GM12878 (cell line): ENCODE data around the gene UBE2O. TPM values are rescaled to one million over a fixed set of nuclear protein-coding genes. Genes with fewer than 3 reads are reported as not detected.

Source experiments
- ATAC-seq: fragments of 200-7000 bp; cut with Tn5 transposase; 3 replicates; pipeline ENCODE4 v1.9.1; 2020; ENCODE audit warnings: mild to moderate bottlenecking, moderate library complexity
- BruUV-seq: library from RNA; stranded (reverse); fragments of 400-500 nt; replicated peaks from 2 replicates; lab custom pipeline; 2021; lab: Mats Ljungman, UMichigan
- CTCF ChIA-PET: fragments of 300-600 bp; sonication (Branson Sonifier 250); formaldehyde crosslinking; extraction: SDS; loops from one replicate; lab custom pipeline; 2021; ENCODE audit warnings: inconsistent platforms; lab: Yijun Ruan, JAX
- POLR2A ChIA-PET: fragments of 350-600 bp; formaldehyde crosslinking; extraction: SDS; loops from one replicate; lab custom pipeline; 2021; ENCODE audit warnings: inconsistent platforms; lab: Charles Lee
- RAD21 ChIA-PET: fragments of 300-600 bp; sonication (Branson Sonifier 250); formaldehyde crosslinking; loops from one replicate; lab custom pipeline; 2023; ENCODE audit warnings: antibody characterized with exemption; ENCODE audit not compliant: unreplicated experiment; lab: Charles Lee
- SMC1A ChIA-PET: fragments of 300-600 bp; sonication (Branson Sonifier 250); formaldehyde crosslinking; loops from one replicate; lab custom pipeline; 2023; ENCODE audit not compliant: unreplicated experiment, uncharacterized antibody; lab: Charles Lee
- DNase-seq: peaks from one replicate; pipeline ENCODE4 v3.0.0-alpha.2; 2011; ENCODE audit warnings: low read depth, low spot score
- FAIRE-seq: peaks from 3 replicates; lab custom pipeline; 2011; peaks lifted over from hg19 to GRCh38; lab: Jason Lieb, UNC
- H2AFZ ChIP-seq: 2 replicates; pipeline ENCODE4 v1.6.0; 2011; ENCODE audit warnings: low read depth, low read length, control low read depth; ENCODE audit not compliant: control insufficient read depth
- H3K27ac ChIP-seq: 2 replicates; pipeline ENCODE4 v1.5.1; 2011; ENCODE audit warnings: control low read depth; ENCODE audit not compliant: control insufficient read depth, insufficient read depth
- H3K27me3 ChIP-seq, 2 experiments: replicated peaks in 1 of 2; 2 replicates each; pipeline versions ENCODE4 v1.6.0 to v1.6.1; 2011; ENCODE audit warnings: low read length in 1 of 2; ENCODE audit not compliant: control insufficient read depth in 2 of 2, insufficient read depth in 2 of 2
- H3K36me3 ChIP-seq, 2 experiments: 2 replicates each; pipeline ENCODE4 v1.5.1; 2011; ENCODE audit warnings: low read length in 1 of 2; ENCODE audit not compliant: control insufficient read depth in 2 of 2, insufficient read depth in 2 of 2
- H3K4me1 ChIP-seq: 2 replicates; pipeline ENCODE4 v1.6.1; 2011; ENCODE audit warnings: mild to moderate bottlenecking, low read length, moderate library complexity, mixed read lengths; ENCODE audit not compliant: control insufficient read depth, insufficient read depth
- H3K4me2 ChIP-seq: 2 replicates; pipeline ENCODE4 v1.6.0; 2011; ENCODE audit warnings: control low read depth; ENCODE audit not compliant: control insufficient read depth, insufficient read depth
- H3K4me3 ChIP-seq: fragments of 200-600 bp; sonication (generic); 2 replicates; pipeline ENCODE4 v1.5.1; 2016
- H3K79me2 ChIP-seq: 2 replicates; pipeline ENCODE4 v1.6.0; 2011; ENCODE audit warnings: low read length; ENCODE audit not compliant: control insufficient read depth, insufficient read depth
- H3K9ac ChIP-seq: 2 replicates; pipeline ENCODE4 v1.8.0; 2011; ENCODE audit warnings: low read length, control low read depth, mixed read lengths; ENCODE audit not compliant: control insufficient read depth, insufficient read depth
- H3K9me3 ChIP-seq: replicated peaks from 3 replicates; pipeline ENCODE4 v1.5.1; 2011; ENCODE audit warnings: mild to moderate bottlenecking, low read length; ENCODE audit not compliant: control insufficient read depth, insufficient read depth
- H4K20me1 ChIP-seq: 2 replicates; pipeline ENCODE4 v1.6.0; 2011; ENCODE audit not compliant: control insufficient read depth, insufficient read depth
- ATF3 ChIP-seq: IDR thresholded peaks from 2 replicates; pipeline ENCODE4 v1.6.1; 2011; ENCODE audit warnings: low read depth, mild to moderate bottlenecking, low read length, moderate library complexity, borderline replicate concordance; ENCODE audit errors: extremely low read depth
- CHD1 ChIP-seq: IDR thresholded peaks from 2 replicates; pipeline ENCODE4 v1.6.1; 2012; ENCODE audit warnings: low read depth, low read length, improper control_type of control experiment
- IKZF2 ChIP-seq, 2 experiments: fragments of 450-650 bp; IDR thresholded peaks; 2 replicates each; pipeline ENCODE4 v1.6.1; 2017; ENCODE audit warnings: mild to moderate bottlenecking in 2 of 2, moderate library complexity in 2 of 2
- KLF5 ChIP-seq: fragments of 450-650 bp; IDR thresholded peaks from 2 replicates; pipeline ENCODE4 v1.6.1; 2014; ENCODE audit warnings: mild to moderate bottlenecking; ENCODE audit not compliant: partially characterized antibody
- NR2F1 ChIP-seq: fragments of 450-650 bp; conservative IDR thresholded peaks from 2 replicates; pipeline ENCODE4 v1.6.1; 2017; ENCODE audit warnings: mild to moderate bottlenecking
- POLR2AphosphoS2 ChIP-seq: IDR thresholded peaks from 2 replicates; pipeline ENCODE4 v1.6.1; 2011; ENCODE audit warnings: low read depth, mild to moderate bottlenecking, low read length, improper control_type of control experiment, moderate library complexity
- POLR2AphosphoS5 ChIP-seq: IDR thresholded peaks from 2 replicates; pipeline ENCODE4 v1.6.1; 2011; ENCODE audit warnings: mild to moderate bottlenecking, low read length, inconsistent platforms
- RFX5 ChIP-seq: IDR thresholded peaks from 2 replicates; pipeline ENCODE4 v1.6.1; 2011; ENCODE audit warnings: low read depth, low read length, improper control_type of control experiment
- SIN3A ChIP-seq: IDR thresholded peaks from 2 replicates; pipeline ENCODE4 v1.6.1; 2012; ENCODE audit warnings: low read depth, low read length, improper control_type of control experiment
- TBL1XR1 ChIP-seq: IDR thresholded peaks from 2 replicates; pipeline ENCODE4 v1.6.1; 2012; ENCODE audit warnings: low read depth, low read length, improper control_type of control experiment
- WGBS: methylation state at CpG from one replicate; pipeline ENCODE4 v1.1.6; 2016; ENCODE audit warnings: low lambda C conversion rate; ENCODE audit not compliant: insufficient replicate concordance, insufficient coverage; ENCODE audit errors: missing lambda C conversion rate; 5-methylcytosine and 5-hydroxymethylcytosine counted together
- in situ Hi-C: fragments of 300-500 bp; cut with MboI; formaldehyde crosslinking; loops from 9 replicates; pipeline ENCODE4 v1.14.3; 2018; ENCODE audit warnings: mixed read lengths
- intact Hi-C: fragments of 100-400 bp; cut with micrococcal nuclease; formaldehyde crosslinking; loops from one replicate; pipeline ENCODE4 v1.14.2; 2022; ENCODE audit not compliant: unreplicated experiment
- polyA plus RNA-seq, 11 experiments: library from polyadenylated mRNA; depleted of rRNA in 4 of 11; unstranded in 6 of 11; stranded (reverse) in 5 of 11; fragments of >200 nt; fragmentation: Nextera tagmentation in 4 of 11; fragmentation: Illumina TruSeq in 1 of 11; extraction: Ambion mirVana in 4 of 11; extraction: Trizol in 1 of 11; gene quantifications; 1 replicate in 1 of 11; 2 replicates in 10 of 11; pipeline versions ENCODE4 v1.2.1 to v1.2.3, GENCODE V29; 2011 to 2016; ENCODE audit warnings: inconsistent platforms in 2 of 11, missing spikeins in 2 of 11, low read depth in 1 of 11
- total RNA-seq, 4 experiments: library from RNA; depleted of rRNA in 3 of 4; stranded (reverse); fragments of >200 nt in 3 of 4; fragmentation: Illumina TruSeq in 1 of 4; extraction: Trizol in 1 of 4; gene quantifications; 2 replicates each; pipeline versions ENCODE4 v1.2.1 to v1.2.3, GENCODE V29; 2013 to 2021
- TF ChIP-seq, protein P1 (sequence below): fragments of 450-650 bp; formaldehyde crosslinking; IDR thresholded peaks from 2 replicates; pipeline ENCODE4 v1.4.0; 2020; ENCODE audit warnings: mild to moderate bottlenecking, moderate library complexity
- TF ChIP-seq, protein P2 (sequence below): fragments of 450-650 bp; IDR thresholded peaks from 2 replicates; pipeline ENCODE4 v1.6.1; 2017; ENCODE audit warnings: mild to moderate bottlenecking, moderate library complexity

The UBE2O gene
- total and polyA plus RNA-seq, 10 of the 15 experiments (the other 5 are each of a cell fraction or from before 2014, with no cell fraction given), result 2.1 to 39.0 (median 14.1) TPM

DNA sequence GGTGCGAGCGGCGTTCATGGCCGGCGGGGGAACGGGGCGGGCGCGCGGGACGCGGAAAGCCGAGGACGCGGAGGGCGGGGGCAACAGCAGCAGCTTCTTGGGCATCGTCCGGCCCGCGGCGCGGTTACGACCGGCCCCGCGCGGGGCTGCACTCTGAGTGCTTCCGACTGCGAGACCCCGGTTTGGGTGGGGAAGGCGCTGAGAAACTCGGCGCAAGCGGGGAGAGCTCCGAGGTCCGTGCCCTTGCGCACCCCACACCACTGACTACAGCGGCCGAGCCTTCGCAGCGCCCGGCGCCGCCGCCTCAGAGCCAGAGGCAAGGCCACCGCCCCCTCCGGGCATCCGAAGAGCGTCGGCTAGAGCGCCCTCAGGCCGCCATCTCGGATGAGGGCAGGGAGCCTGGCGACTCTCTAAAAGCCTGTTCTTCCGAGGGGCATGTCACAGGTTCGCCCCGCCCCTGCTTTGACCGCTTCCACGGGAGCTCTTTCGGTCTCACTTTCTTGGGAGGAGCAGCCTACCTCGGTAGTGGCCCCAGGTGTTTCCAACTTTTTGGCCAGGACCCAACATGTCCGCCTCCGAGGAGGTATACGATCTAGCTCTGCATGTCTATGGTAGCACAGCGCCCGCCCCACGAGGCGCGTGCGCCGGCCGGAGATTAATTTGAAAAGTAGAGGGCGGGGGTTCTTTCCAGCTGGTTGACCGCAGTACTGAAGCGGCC lies 99.2 kb downstream of the UBE2O start, which contains the start of gene PRPSAP1 (continued):
- TF ChIP-seq, protein P1, sequence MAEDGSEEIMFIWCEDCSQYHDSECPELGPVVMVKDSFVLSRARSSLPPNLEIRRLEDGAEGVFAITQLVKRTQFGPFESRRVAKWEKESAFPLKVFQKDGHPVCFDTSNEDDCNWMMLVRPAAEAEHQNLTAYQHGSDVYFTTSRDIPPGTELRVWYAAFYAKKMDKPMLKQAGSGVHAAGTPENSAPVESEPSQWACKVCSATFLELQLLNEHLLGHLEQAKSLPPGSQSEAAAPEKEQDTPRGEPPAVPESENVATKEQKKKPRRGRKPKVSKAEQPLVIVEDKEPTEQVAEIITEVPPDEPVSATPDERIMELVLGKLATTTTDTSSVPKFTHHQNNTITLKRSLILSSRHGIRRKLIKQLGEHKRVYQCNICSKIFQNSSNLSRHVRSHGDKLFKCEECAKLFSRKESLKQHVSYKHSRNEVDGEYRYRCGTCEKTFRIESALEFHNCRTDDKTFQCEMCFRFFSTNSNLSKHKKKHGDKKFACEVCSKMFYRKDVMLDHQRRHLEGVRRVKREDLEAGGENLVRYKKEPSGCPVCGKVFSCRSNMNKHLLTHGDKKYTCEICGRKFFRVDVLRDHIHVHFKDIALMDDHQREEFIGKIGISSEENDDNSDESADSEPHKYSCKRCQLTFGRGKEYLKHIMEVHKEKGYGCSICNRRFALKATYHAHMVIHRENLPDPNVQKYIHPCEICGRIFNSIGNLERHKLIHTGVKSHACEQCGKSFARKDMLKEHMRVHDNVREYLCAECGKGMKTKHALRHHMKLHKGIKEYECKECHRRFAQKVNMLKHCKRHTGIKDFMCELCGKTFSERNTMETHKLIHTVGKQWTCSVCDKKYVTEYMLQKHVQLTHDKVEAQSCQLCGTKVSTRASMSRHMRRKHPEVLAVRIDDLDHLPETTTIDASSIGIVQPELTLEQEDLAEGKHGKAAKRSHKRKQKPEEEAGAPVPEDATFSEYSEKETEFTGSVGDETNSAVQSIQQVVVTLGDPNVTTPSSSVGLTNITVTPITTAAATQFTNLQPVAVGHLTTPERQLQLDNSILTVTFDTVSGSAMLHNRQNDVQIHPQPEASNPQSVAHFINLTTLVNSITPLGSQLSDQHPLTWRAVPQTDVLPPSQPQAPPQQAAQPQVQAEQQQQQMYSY (CRISPR knock-in tag), result no peak
- TF ChIP-seq SIN3A, result peak; percentile 76; the same call in 1 of the 2 replicates
- 0 out of 2 replicates have a peak, but pooled peaks have one; percentile 58 for TF ChIP-seq TBL1XR1
- peak; percentile 45; the same call in 1 of the 2 replicates for TF ChIP-seq POLR2AphosphoS2
- no peak for TF ChIP-seq RFX5

DNA sequence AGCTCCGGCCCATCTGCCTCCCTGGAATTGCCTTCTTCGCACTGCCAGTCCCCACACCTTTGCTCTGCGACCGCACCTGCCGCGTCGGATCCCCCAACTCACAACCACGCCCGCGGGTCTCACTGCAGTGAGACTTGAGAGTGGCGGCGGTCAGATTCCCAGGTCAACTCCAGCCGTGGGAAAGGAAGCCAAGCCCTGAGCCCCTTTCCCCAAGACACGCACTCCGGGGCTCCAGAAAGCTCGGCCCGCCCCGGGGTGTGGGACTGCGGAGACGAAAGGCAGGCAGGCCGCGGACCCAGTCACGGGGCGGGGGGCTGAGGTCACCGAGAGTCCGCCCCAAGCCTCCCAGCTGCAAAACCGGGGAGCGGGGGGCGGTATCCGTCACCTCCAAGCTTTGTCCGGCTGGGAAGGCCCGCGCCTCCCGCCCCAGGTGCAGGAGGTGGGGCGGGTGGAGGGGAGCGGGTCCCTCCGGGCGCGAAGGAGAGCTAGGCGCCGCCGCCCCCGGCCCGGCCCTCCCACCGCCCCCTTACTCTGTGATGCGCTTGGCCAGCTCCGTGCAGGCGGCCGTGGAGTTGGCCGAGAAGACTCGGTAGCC lies 99.9 kb downstream of the UBE2O start:
- CTCF ChIA-PET, result interaction anchor here (0.7 to 3.4 kb wide), 10 partner anchors 9 to 156 kb away, joined by 3 to 23 read pairs (median 6); partner anchors contain the start of gene SPHK1
- POLR2A ChIA-PET, result interaction anchor here (0.6 to 1.9 kb wide), 10 partner anchors 16 to 654 kb away, joined by 3 to 9 read pairs (median 4); partner anchors contain the start of genes SPHK1 and SRP68
- no peaks in the 10 kb centered on the region for H3K9me3 ChIP-seq
- DNase-seq (no peak), FAIRE-seq (no peak), ATAC-seq (peak; percentile 45)
- H3K4me1 ChIP-seq, result peaks cover 13% of the 10 kb centered on the region
- intact Hi-C loops (loop anchor here (2.0 kb wide), 1 partner anchor 32 kb away; the partner anchor contains the start of gene SPHK1), in situ Hi-C loops (no loop called here)
- SMC1A ChIA-PET, result interaction anchor here (0.5 to 2.4 kb wide), 9 partner anchors 9 to 319 kb away, joined by 3 to 8 read pairs (median 4); no protein-coding TSS in a partner anchor
- no peaks in the 10 kb centered on the region for H3K27me3 ChIP-seq
- no peaks in the 10 kb centered on the region for H4K20me1 ChIP-seq
- BruUV-seq, result no TSS peak
- H3K36me3 ChIP-seq, result peaks cover 0 to 3% of the 10 kb centered on the region in 2 experiments; a peak in 1 of 4 replicates
- RAD21 ChIA-PET, result interaction anchor here (0.5 to 1.7 kb wide), 5 partner anchors 32 to 90 kb away, joined by 3 to 8 read pairs (median 3); partner anchors contain the start of gene SPHK1
- peaks cover 7% of the 10 kb centered on the region for H3K79me2 ChIP-seq
- 2% methylated on average over 28 of the region's 51 CpGs for WGBS
- peak overlapping the region; percentile 93 for H2AFZ ChIP-seq
- H3K4me2 ChIP-seq, result peak overlapping the region; percentile 83
- H3K4me3 ChIP-seq, result peak overlapping the region; percentile 66
- peak overlapping the region; percentile 91 for H3K27ac ChIP-seq
- H3K9ac ChIP-seq, result peak overlapping the region; percentile 79
- TF ChIP-seq POLR2AphosphoS5 (no peak), NR2F1 (no peak), IKZF2 (IDR thresholded peaks at IDR 0.05) (no peak), CHD1 (0 out of 2 replicates have a peak, but pooled peaks have one; percentile 32), ATF3 (no peak), KLF5 (no peak)
- TF ChIP-seq, protein P2, sequence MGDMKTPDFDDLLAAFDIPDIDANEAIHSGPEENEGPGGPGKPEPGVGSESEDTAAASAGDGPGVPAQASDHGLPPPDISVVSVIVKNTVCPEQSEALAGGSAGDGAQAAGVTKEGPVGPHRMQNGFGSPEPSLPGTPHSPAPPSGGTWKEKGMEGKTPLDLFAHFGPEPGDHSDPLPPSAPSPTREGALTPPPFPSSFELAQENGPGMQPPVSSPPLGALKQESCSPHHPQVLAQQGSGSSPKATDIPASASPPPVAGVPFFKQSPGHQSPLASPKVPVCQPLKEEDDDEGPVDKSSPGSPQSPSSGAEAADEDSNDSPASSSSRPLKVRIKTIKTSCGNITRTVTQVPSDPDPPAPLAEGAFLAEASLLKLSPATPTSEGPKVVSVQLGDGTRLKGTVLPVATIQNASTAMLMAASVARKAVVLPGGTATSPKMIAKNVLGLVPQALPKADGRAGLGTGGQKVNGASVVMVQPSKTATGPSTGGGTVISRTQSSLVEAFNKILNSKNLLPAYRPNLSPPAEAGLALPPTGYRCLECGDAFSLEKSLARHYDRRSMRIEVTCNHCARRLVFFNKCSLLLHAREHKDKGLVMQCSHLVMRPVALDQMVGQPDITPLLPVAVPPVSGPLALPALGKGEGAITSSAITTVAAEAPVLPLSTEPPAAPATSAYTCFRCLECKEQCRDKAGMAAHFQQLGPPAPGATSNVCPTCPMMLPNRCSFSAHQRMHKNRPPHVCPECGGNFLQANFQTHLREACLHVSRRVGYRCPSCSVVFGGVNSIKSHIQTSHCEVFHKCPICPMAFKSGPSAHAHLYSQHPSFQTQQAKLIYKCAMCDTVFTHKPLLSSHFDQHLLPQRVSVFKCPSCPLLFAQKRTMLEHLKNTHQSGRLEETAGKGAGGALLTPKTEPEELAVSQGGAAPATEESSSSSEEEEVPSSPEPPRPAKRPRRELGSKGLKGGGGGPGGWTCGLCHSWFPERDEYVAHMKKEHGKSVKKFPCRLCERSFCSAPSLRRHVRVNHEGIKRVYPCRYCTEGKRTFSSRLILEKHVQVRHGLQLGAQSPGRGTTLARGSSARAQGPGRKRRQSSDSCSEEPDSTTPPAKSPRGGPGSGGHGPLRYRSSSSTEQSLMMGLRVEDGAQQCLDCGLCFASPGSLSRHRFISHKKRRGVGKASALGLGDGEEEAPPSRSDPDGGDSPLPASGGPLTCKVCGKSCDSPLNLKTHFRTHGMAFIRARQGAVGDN, result no peak
